NAMALWA (cell line): ENCODE data around the gene SEMA4C.

Experiments used
- DNase-seq: peaks from one replicate; pipeline ENCODE4 v3.0.0-alpha.2; 2015; ENCODE audit warnings: low spot score

SEMA4C gene

GRCh38 chr2:96869822-96870625, at the start of gene SEMA4C:
Gene SEMA4C, minus strand, starts transcription at chr2:96870080. Its CDS starts 2,194 bp downstream, at chr2:96867886.
- DNase-seq, result no peak

GRCh38 chr2:96918754-96919550, 49.1 kb upstream of the SEMA4C start:
- DNase-seq, result no peak

- DNase-seq, result no peak
Observed at GRCh38 chr2:96918092-96918753, 48.3 kb upstream of the SEMA4C start.

GRCh38 chr2:96916646-96917543, 47.0 kb upstream of the SEMA4C start:
- DNase-seq, result no peak

GRCh38 chr2:96916156-96916630, 46.3 kb upstream of the SEMA4C start:
- no peak for DNase-seq

GRCh38 chr2:96914332-96914731, 44.5 kb upstream of the SEMA4C start:
- DNase-seq, result no peak

- no peak for DNase-seq
Observed at GRCh38 chr2:96913398-96914202, 43.7 kb upstream of the SEMA4C start.

- no peak for DNase-seq
Observed at GRCh38 chr2:96913117-96913397, 43.2 kb upstream of the SEMA4C start.

- DNase-seq, result no peak
Observed at GRCh38 chr2:96912346-96913116, 42.7 kb upstream of the SEMA4C start.

GRCh38 chr2:96909611-96910021, 39.7 kb upstream of the SEMA4C start:
- no peak for DNase-seq

- DNase-seq, result no peak
Observed at GRCh38 chr2:96907115-96908041, 37.5 kb upstream of the SEMA4C start.

GRCh38 chr2:96906729-96907114, 36.8 kb upstream of the SEMA4C start:
- DNase-seq, result no peak

GRCh38 chr2:96903815-96904214, 33.9 kb upstream of the SEMA4C start:
- DNase-seq, result no peak

- DNase-seq, result no peak
Observed at GRCh38 chr2:96903318-96903717, 33.4 kb upstream of the SEMA4C start.

GRCh38 chr2:96900237-96900636, 30.4 kb upstream of the SEMA4C start:
- no peak for DNase-seq

- DNase-seq, result no peak
Observed at GRCh38 chr2:96899413-96899741, 29.5 kb upstream of the SEMA4C start.

GRCh38 chr2:96898641-96899412, 28.9 kb upstream of the SEMA4C start:
- no peak for DNase-seq

- no peak for DNase-seq
Observed at GRCh38 chr2:96898135-96898505, 28.2 kb upstream of the SEMA4C start.
